Loucy (cell line): ENCODE measurements around the gene PPP2R2B.

ENCODE experiments used
- H2AFZ ChIP-seq: fragments of 200-600 bp; sonication (generic); 2 replicates; pipeline ENCODE4 v1.6.0; 2016; ENCODE audit warnings: antibody characterized with exemption, mild to moderate bottlenecking, low read length, moderate library complexity
- H3F3A ChIP-seq: fragments of 200-600 bp; 2 replicates; pipeline ENCODE4 v1.6.0; 2016; ENCODE audit warnings: antibody characterized with exemption, low read depth, mild to moderate bottlenecking
- H3K27me3 ChIP-seq: fragments of 200-600 bp; sonication (generic); 2 replicates; pipeline ENCODE4 v1.6.1; 2014; ENCODE audit warnings: low read length, mild to moderate bottlenecking; ENCODE audit not compliant: insufficient read depth, poor library complexity, severe bottlenecking
- H3K36me3 ChIP-seq: fragments of 200-600 bp; sonication (generic); 2 replicates; pipeline ENCODE4 v1.6.1; 2016; ENCODE audit warnings: low read length; ENCODE audit not compliant: insufficient read depth
- H3K4me1 ChIP-seq: fragments of 200-600 bp; sonication (generic); 2 replicates; pipeline ENCODE4 v1.5.1; 2014; ENCODE audit warnings: low read length, mild to moderate bottlenecking; ENCODE audit not compliant: insufficient read depth, poor library complexity, severe bottlenecking
- H3K4me2 ChIP-seq: fragments of 200-600 bp; sonication (generic); 2 replicates; pipeline ENCODE4 v1.6.0; 2014; ENCODE audit warnings: antibody characterized with exemption, low read length, low read depth, mild to moderate bottlenecking; ENCODE audit not compliant: poor library complexity, severe bottlenecking
- H3K4me3 ChIP-seq: fragments of 200-600 bp; sonication (generic); 2 replicates; pipeline ENCODE4 v1.5.1; 2014; ENCODE audit warnings: low read length, mild to moderate bottlenecking, mixed read lengths; ENCODE audit not compliant: poor library complexity, severe bottlenecking
- H3K79me2 ChIP-seq: fragments of 200-600 bp; sonication (generic); 2 replicates; pipeline ENCODE4 v1.6.1; 2014; ENCODE audit warnings: low read length; ENCODE audit not compliant: insufficient read depth
- H3K9ac ChIP-seq: fragments of 200-600 bp; sonication (generic); 2 replicates; pipeline ENCODE4 v1.6.0; 2014; ENCODE audit warnings: mild to moderate bottlenecking, low read depth, low read length, moderate library complexity; ENCODE audit not compliant: poor library complexity, severe bottlenecking
- H3K9me2 ChIP-seq: fragments of 200-600 bp; sonication (generic); replicated peaks from 2 replicates; pipeline ENCODE4 v1.6.1; 2016; ENCODE audit warnings: low read depth, low read length, mixed read lengths
- H3K9me3 ChIP-seq: fragments of 200-600 bp; sonication (generic); 2 replicates; pipeline ENCODE4 v1.6.1; 2014; ENCODE audit warnings: mild to moderate bottlenecking, antibody characterized with exemption, low read length, low read depth; ENCODE audit not compliant: insufficient read depth
- H4K20me1 ChIP-seq: fragments of 200-600 bp; sonication (generic); 2 replicates; pipeline ENCODE4 v1.6.0; 2014; ENCODE audit warnings: antibody characterized with exemption, low read length, mild to moderate bottlenecking; ENCODE audit not compliant: insufficient read depth, poor library complexity, severe bottlenecking
- CTCF ChIP-seq: fragments of 200-600 bp; sonication (generic); conservative IDR thresholded peaks from 2 replicates; pipeline ENCODE4 v1.5.1; 2014; ENCODE audit warnings: mild to moderate bottlenecking, antibody characterized with exemption, low read length
- EZH2phosphoT487 ChIP-seq: fragments of 200-600 bp; IDR thresholded peaks from 2 replicates; pipeline ENCODE4 v1.6.1; 2018; ENCODE audit warnings: antibody characterized with exemption, mild to moderate bottlenecking, moderate library complexity, borderline replicate concordance

The PPP2R2B gene

GRCh38 chr5:146704949-146705665 lies 173.4 kb downstream of the PPP2R2B start:
- H3K79me2 ChIP-seq, result no peaks in the 10 kb centered on the region
- no peaks in the 10 kb centered on the region for H3K27me3 ChIP-seq
- H2AFZ ChIP-seq, result no peak overlapping the region
- H4K20me1 ChIP-seq, result no peaks in the 10 kb centered on the region
- no peaks in the 10 kb centered on the region for H3K9me2 ChIP-seq
- H3K9ac ChIP-seq, result no peak overlapping the region
- no peak overlapping the region for H3K4me3 ChIP-seq
- no peaks in the 10 kb centered on the region for H3K4me1 ChIP-seq
- H3F3A ChIP-seq, result no peaks in the 10 kb centered on the region
- no peaks in the 10 kb centered on the region for H3K36me3 ChIP-seq
- no peak overlapping the region for H3K4me2 ChIP-seq
- TF ChIP-seq EZH2phosphoT487 (no peak), CTCF (no peak)
- H3K9me3 ChIP-seq, result no peaks in the 10 kb centered on the region

- Histone ChIP-seq H3K9me3 (no peaks in the 10 kb centered on the region), H3K9ac (no peak overlapping the region), H3K4me3 (no peak overlapping the region), H2AFZ (no peak overlapping the region), H3K4me1 (no peaks in the 10 kb centered on the region), H4K20me1 (no peaks in the 10 kb centered on the region), H3K36me3 (no peaks in the 10 kb centered on the region), H3F3A (no peaks in the 10 kb centered on the region), H3K79me2 (no peaks in the 10 kb centered on the region), H3K27me3 (no peaks in the 10 kb centered on the region), H3K9me2 (no peaks in the 10 kb centered on the region), H3K4me2 (no peak overlapping the region)
- TF ChIP-seq CTCF, result no peak
- TF ChIP-seq EZH2phosphoT487, result no peak
These were observed 174.7 kb downstream of the PPP2R2B start for GRCh38 chr5:146703899-146704298.

- no peak overlapping the region for H3K4me2 ChIP-seq
These were observed 175.1 kb downstream of the PPP2R2B start for GRCh38 chr5:146703499-146703898.

More at GRCh38 chr5:146703499-146703898, 175.1 kb downstream of the PPP2R2B start:
- no peaks in the 10 kb centered on the region for H3K36me3 ChIP-seq
- no peaks in the 10 kb centered on the region for H3K9me2 ChIP-seq
- no peak overlapping the region for H3K4me3 ChIP-seq
- H2AFZ ChIP-seq, result no peak overlapping the region
- H4K20me1 ChIP-seq, result no peaks in the 10 kb centered on the region
- H3K79me2 ChIP-seq, result no peaks in the 10 kb centered on the region
- no peaks in the 10 kb centered on the region for H3K27me3 ChIP-seq
- H3K9me3 ChIP-seq, result no peaks in the 10 kb centered on the region
- no peaks in the 10 kb centered on the region for H3K4me1 ChIP-seq
- no peak overlapping the region for H3K9ac ChIP-seq
- no peak for TF ChIP-seq EZH2phosphoT487
- H3F3A ChIP-seq, result no peaks in the 10 kb centered on the region
